HEK293 (cell line): ENCODE measurements around the gene LRIT3.

Experiments used
- CTCF ChIA-PET: fragments of 350-600 bp; formaldehyde crosslinking; extraction: SDS; loops from one replicate; lab custom pipeline; 2021; ENCODE audit warnings: antibody characterized with exemption; lab: Yijun Ruan, JAX
- POLR2A ChIA-PET: fragments of 300-600 bp; formaldehyde crosslinking; extraction: SDS; loops from one replicate; lab custom pipeline; 2020; ENCODE audit warnings: antibody characterized with exemption, inconsistent platforms; lab: Yijun Ruan, JAX
- H3K27ac ChIP-seq: fragments of 200-500 bp; sonication (Bioruptor generic); 2 replicates; pipeline ENCODE4 v1.5.1; 2014; ENCODE audit warnings: low read depth, low read length, control low read depth, inconsistent platforms; ENCODE audit errors: extremely low read depth
- H3K36me3 ChIP-seq, 2 experiments: fragments of 200-500 bp in 1 of 2; sonication (Bioruptor generic) in 1 of 2; 1 replicate in 1 of 2; 2 replicates in 1 of 2; pipeline ENCODE4 v1.5.1; 2014 to 2017; ENCODE audit warnings: inconsistent platforms in 2 of 2, low read length in 2 of 2; ENCODE audit not compliant: control insufficient read depth in 2 of 2, insufficient read depth in 1 of 2
- H3K4me1 ChIP-seq: fragments of 200-500 bp; sonication (Bioruptor generic); 2 replicates; pipeline ENCODE4 v1.5.1; 2014; ENCODE audit warnings: mild to moderate bottlenecking, low read length, inconsistent platforms; ENCODE audit not compliant: control insufficient read depth, insufficient read depth
- H3K4me3 ChIP-seq: 2 replicates; pipeline ENCODE4 v1.5.1; 2011; ENCODE audit warnings: low read depth, mild to moderate bottlenecking, control low read depth, low read length, moderate library complexity
- H3K9me3 ChIP-seq: fragments of 200-500 bp; sonication (Bioruptor generic); 2 replicates; pipeline ENCODE4 v1.5.1; 2014; ENCODE audit warnings: low read depth, low read length, inconsistent platforms; ENCODE audit not compliant: control insufficient read depth, insufficient read depth
- GLIS2 ChIP-seq: fragments of 450-650 bp; formaldehyde crosslinking; IDR thresholded peaks from 2 replicates; pipeline ENCODE4 v1.5.1; 2016; ENCODE audit warnings: missing biosample characterization, missing genetic modification characterization
- IKZF3 ChIP-seq: fragments of 450-650 bp; IDR thresholded peaks from 2 replicates; pipeline ENCODE4 v1.5.0; 2018; ENCODE audit warnings: missing biosample characterization, mild to moderate bottlenecking, missing genetic modification characterization, moderate library complexity
- KLF10 ChIP-seq: fragments of 450-650 bp; IDR thresholded peaks from 2 replicates; pipeline ENCODE4 v1.5.1; 2018; ENCODE audit warnings: missing biosample characterization, mild to moderate bottlenecking, missing genetic modification characterization
- PRDM1 ChIP-seq: fragments of 450-650 bp; formaldehyde crosslinking; IDR thresholded peaks from 2 replicates; pipeline ENCODE4; 2016; ENCODE audit warnings: missing biosample characterization, missing genetic modification characterization
- SCRT1 ChIP-seq: fragments of 450-650 bp; formaldehyde crosslinking; IDR thresholded peaks from 2 replicates; pipeline ENCODE4 v1.5.1; 2016; ENCODE audit warnings: missing biosample characterization, missing genetic modification characterization, borderline replicate concordance
- SP2 ChIP-seq: fragments of 450-650 bp; formaldehyde crosslinking; IDR thresholded peaks from 2 replicates; pipeline ENCODE4 v1.5.1; 2016; ENCODE audit warnings: missing biosample characterization, missing genetic modification characterization
- TCF7L2 ChIP-seq: IDR thresholded peaks from 2 replicates; pipeline ENCODE4 v1.6.1; 2011; ENCODE audit warnings: low read depth, mild to moderate bottlenecking, inconsistent platforms, low read length, moderate library complexity, borderline replicate concordance
- ZBTB20 ChIP-seq: fragments of 450-650 bp; formaldehyde crosslinking; IDR thresholded peaks from 2 replicates; pipeline ENCODE4 v1.5.1; 2016; ENCODE audit warnings: missing biosample characterization, missing genetic modification characterization
- ZBTB8A ChIP-seq: fragments of 450-650 bp; formaldehyde crosslinking; IDR thresholded peaks from 2 replicates; pipeline ENCODE4 v1.5.1; 2016; ENCODE audit warnings: missing biosample characterization, missing genetic modification characterization
- ZFP3 ChIP-seq: fragments of 450-650 bp; formaldehyde crosslinking; IDR thresholded peaks from 2 replicates; pipeline ENCODE4 v1.5.1; 2016; ENCODE audit warnings: low read depth, missing biosample characterization, missing genetic modification characterization
- ZIC2 ChIP-seq: fragments of 450-650 bp; formaldehyde crosslinking; IDR thresholded peaks from 2 replicates; pipeline ENCODE4 v1.5.1; 2016; ENCODE audit warnings: missing biosample characterization, missing genetic modification characterization
- ZNF10 ChIP-seq: fragments of 450-650 bp; formaldehyde crosslinking; IDR thresholded peaks from 2 replicates; pipeline ENCODE4 v1.5.1; 2017; ENCODE audit warnings: missing biosample characterization, missing genetic modification characterization
- ZNF169 ChIP-seq: fragments of 450-650 bp; formaldehyde crosslinking; IDR thresholded peaks from 2 replicates; pipeline ENCODE4 v1.5.1; 2016; ENCODE audit warnings: missing biosample characterization, missing genetic modification characterization
- ZNF174 ChIP-seq: fragments of 450-650 bp; formaldehyde crosslinking; IDR thresholded peaks from 2 replicates; pipeline ENCODE4 v1.5.0; 2017; ENCODE audit warnings: missing biosample characterization, mild to moderate bottlenecking, missing genetic modification characterization
- ZNF175 ChIP-seq: fragments of 450-650 bp; formaldehyde crosslinking; IDR thresholded peaks from 2 replicates; pipeline ENCODE4 v1.5.1; 2016; ENCODE audit warnings: missing biosample characterization, missing genetic modification characterization
- ZNF19 ChIP-seq: fragments of 450-650 bp; formaldehyde crosslinking; IDR thresholded peaks from 2 replicates; pipeline ENCODE4; 2016; ENCODE audit warnings: missing biosample characterization, missing genetic modification characterization, low read depth
- ZNF202 ChIP-seq: fragments of 450-650 bp; formaldehyde crosslinking; IDR thresholded peaks from 2 replicates; pipeline ENCODE4 v1.5.1; 2016; ENCODE audit warnings: missing biosample characterization, missing genetic modification characterization, borderline replicate concordance
- ZNF221 ChIP-seq: fragments of 450-650 bp; formaldehyde crosslinking; IDR thresholded peaks from 2 replicates; pipeline ENCODE4 v1.5.1; 2017; ENCODE audit warnings: missing biosample characterization, missing genetic modification characterization, borderline replicate concordance
- ZNF292 ChIP-seq: fragments of 450-650 bp; formaldehyde crosslinking; IDR thresholded peaks from 2 replicates; pipeline ENCODE4 v1.5.1; 2016; ENCODE audit warnings: low read depth, missing biosample characterization, missing genetic modification characterization, borderline replicate concordance
- ZNF433 ChIP-seq: fragments of 450-650 bp; formaldehyde crosslinking; IDR thresholded peaks from 2 replicates; pipeline ENCODE4 v1.5.1; 2016; ENCODE audit warnings: missing biosample characterization, missing genetic modification characterization, low read depth
- ZNF514 ChIP-seq: fragments of 450-650 bp; formaldehyde crosslinking; IDR thresholded peaks from 2 replicates; pipeline ENCODE4 v1.5.1; 2016; ENCODE audit warnings: missing biosample characterization, missing genetic modification characterization
- ZNF530 ChIP-seq: fragments of 450-650 bp; formaldehyde crosslinking; IDR thresholded peaks from 2 replicates; pipeline ENCODE4 v1.5.1; 2016; ENCODE audit warnings: low read depth, missing biosample characterization, missing genetic modification characterization
- ZNF621 ChIP-seq: fragments of 450-650 bp; formaldehyde crosslinking; IDR thresholded peaks from 2 replicates; pipeline ENCODE4 v1.5.1; 2017; ENCODE audit warnings: missing biosample characterization, missing genetic modification characterization
- ZNF785 ChIP-seq: fragments of 450-650 bp; formaldehyde crosslinking; IDR thresholded peaks from 2 replicates; pipeline ENCODE4 v1.5.1; 2016; ENCODE audit warnings: missing biosample characterization, missing genetic modification characterization
- ZNF830 ChIP-seq: fragments of 450-650 bp; IDR thresholded peaks from 2 replicates; pipeline ENCODE4 v1.5.0; 2018; ENCODE audit warnings: missing biosample characterization, missing genetic modification characterization, low read depth, mild to moderate bottlenecking, moderate library complexity
- ZSCAN23 ChIP-seq: fragments of 450-650 bp; formaldehyde crosslinking; IDR thresholded peaks from 2 replicates; pipeline ENCODE4 v1.5.1; 2016; ENCODE audit warnings: missing biosample characterization, missing genetic modification characterization
- TF ChIP-seq, protein P1 (sequence below): fragments of 450-650 bp; formaldehyde crosslinking; optimal IDR thresholded peaks from 2 replicates; pipeline ENCODE3; 2016; ENCODE audit warnings: missing biosample characterization, mild to moderate bottlenecking, missing genetic modification characterization
- TF ChIP-seq, protein P2 (sequence below): fragments of 450-650 bp; formaldehyde crosslinking; IDR thresholded peaks from 2 replicates; pipeline ENCODE4 v1.5.1; 2016; ENCODE audit warnings: missing biosample characterization, missing genetic modification characterization
- TF ChIP-seq, protein P3 (sequence below): fragments of 450-650 bp; formaldehyde crosslinking; IDR thresholded peaks from 2 replicates; pipeline ENCODE4 v1.5.1; 2016; ENCODE audit warnings: missing biosample characterization, missing genetic modification characterization
- TF ChIP-seq, protein P4 (sequence below): fragments of 450-650 bp; formaldehyde crosslinking; IDR thresholded peaks from 2 replicates; pipeline ENCODE4 v1.5.1; 2016; ENCODE audit warnings: missing biosample characterization, missing genetic modification characterization, low read depth

The LRIT3 gene

DNA sequence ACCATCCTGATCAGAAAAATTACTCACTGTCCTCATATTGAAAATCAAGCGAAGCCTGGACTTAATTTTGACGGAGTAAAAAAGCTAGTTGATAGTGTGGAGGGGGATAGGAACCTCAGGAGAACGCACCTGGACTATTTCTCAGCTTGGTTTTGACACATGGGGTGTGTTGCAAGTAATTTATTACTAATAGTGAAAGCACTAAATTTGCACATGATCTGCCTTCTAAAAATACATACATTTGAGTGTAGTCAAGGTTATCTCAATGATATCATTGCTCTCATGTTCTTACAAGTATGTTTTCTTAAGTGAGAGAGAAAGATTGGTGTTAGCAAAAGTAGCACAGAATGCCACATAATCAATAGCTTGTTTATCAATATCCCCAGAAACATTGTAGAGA lies 29.5 kb downstream of the LRIT3 start:
- no peak for TF ChIP-seq ZNF530
- TF ChIP-seq SP2 (tag by site-specific recombination): no peak
- TF ChIP-seq ZNF785: no peak
- no peak for TF ChIP-seq KLF10
- TF ChIP-seq IKZF3: no peak
- TF ChIP-seq, protein P1, sequence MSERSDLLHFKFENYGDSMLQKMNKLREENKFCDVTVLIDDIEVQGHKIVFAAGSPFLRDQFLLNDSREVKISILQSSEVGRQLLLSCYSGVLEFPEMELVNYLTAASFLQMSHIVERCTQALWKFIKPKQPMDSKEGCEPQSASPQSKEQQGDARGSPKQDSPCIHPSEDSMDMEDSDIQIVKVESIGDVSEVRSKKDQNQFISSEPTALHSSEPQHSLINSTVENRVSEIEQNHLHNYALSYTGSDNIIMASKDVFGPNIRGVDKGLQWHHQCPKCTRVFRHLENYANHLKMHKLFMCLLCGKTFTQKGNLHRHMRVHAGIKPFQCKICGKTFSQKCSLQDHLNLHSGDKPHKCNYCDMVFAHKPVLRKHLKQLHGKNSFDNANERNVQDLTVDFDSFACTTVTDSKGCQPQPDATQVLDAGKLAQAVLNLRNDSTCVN (tag by site-specific recombination): no peak
- TF ChIP-seq, all 188 proteins: peak for 0
- H3K27ac ChIP-seq: no peak overlapping the region
- no peaks in the 10 kb centered on the region for H3K36me3 ChIP-seq
- ChIA-PET CTCF (interaction anchor here (1.3 kb wide), 1 partner anchor 26 kb away, joined by 4 read pairs; no protein-coding TSS in a partner anchor), POLR2A (no interaction called here)
- H3K4me3 ChIP-seq: no peak overlapping the region
- no peaks in the 10 kb centered on the region; the same call in 1 of the 2 replicates for H3K4me1 ChIP-seq
- no peaks in the 10 kb centered on the region for H3K9me3 ChIP-seq

DNA sequence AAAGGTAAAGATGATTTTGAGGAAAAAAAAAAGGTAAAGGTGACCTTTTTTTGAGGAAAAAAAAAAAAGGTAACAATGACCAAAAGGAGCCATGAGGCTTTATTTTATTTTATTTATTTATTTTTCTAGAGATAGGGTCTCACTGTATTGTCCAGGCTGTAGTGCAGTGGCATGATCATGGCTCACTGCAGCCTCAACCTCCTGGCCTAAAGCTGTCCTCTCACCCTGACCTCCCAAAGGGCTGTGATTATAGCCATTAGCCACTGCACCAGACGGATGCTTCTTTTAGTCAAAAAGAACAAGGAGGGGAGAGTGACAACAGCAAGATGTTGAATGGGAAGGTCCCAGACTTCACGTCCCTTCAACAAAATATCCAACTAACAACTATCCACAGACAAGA lies 30.4 kb downstream of the LRIT3 start:
- CTCF ChIA-PET: no interaction called here
- H3K9me3 ChIP-seq: no peaks in the 10 kb centered on the region
- H3K36me3 ChIP-seq: no peaks in the 10 kb centered on the region
- POLR2A ChIA-PET: no interaction called here
- H3K4me3 ChIP-seq: no peak overlapping the region
- no peak for TF ChIP-seq ZNF433
- no peak for TF ChIP-seq ZNF202
- TF ChIP-seq ZNF621 (tag by site-specific recombination): no peak
- no peak for TF ChIP-seq ZBTB20 (tag by site-specific recombination)
- no peak for TF ChIP-seq TCF7L2
- H3K4me1 ChIP-seq: no peaks in the 10 kb centered on the region; the same call in 1 of the 2 replicates
- no peak overlapping the region for H3K27ac ChIP-seq

DNA sequence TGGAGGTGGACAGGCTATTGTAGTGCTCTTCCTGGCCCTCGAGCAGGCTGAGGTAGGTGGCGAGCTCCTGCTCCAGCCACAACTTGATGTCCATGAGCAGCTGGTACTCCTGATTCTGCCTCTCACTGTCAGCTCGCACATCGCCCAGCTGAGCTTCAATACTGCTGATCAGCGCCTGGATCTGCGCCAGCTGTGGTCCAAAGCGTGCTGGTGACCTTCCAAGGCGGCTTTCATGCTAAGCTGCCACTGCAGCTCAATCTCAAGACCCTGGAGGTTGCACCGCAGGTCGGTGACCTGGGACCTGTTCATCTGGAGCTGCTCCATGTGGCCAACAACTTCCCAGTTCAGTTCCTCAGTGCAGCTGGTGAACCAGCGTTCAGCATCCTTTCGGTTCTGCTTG lies 31.2 kb downstream of the LRIT3 start:
- TF ChIP-seq ZNF19 (tag by site-specific recombination): no peak
- TF ChIP-seq ZBTB8A (tag by site-specific recombination): no peak
- TF ChIP-seq, protein P2, sequence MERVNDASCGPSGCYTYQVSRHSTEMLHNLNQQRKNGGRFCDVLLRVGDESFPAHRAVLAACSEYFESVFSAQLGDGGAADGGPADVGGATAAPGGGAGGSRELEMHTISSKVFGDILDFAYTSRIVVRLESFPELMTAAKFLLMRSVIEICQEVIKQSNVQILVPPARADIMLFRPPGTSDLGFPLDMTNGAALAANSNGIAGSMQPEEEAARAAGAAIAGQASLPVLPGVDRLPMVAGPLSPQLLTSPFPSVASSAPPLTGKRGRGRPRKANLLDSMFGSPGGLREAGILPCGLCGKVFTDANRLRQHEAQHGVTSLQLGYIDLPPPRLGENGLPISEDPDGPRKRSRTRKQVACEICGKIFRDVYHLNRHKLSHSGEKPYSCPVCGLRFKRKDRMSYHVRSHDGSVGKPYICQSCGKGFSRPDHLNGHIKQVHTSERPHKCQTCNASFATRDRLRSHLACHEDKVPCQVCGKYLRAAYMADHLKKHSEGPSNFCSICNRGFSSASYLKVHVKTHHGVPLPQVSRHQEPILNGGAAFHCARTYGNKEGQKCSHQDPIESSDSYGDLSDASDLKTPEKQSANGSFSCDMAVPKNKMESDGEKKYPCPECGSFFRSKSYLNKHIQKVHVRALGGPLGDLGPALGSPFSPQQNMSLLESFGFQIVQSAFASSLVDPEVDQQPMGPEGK: no peak
- no peak for TF ChIP-seq ZNF830 (tag by site-specific recombination)
- TF ChIP-seq ZNF174 (tag by site-specific recombination): no peak
- TF ChIP-seq ZNF514: no peak
- no peak for TF ChIP-seq ZIC2 (tag by site-specific recombination)
- TF ChIP-seq, protein P3, sequence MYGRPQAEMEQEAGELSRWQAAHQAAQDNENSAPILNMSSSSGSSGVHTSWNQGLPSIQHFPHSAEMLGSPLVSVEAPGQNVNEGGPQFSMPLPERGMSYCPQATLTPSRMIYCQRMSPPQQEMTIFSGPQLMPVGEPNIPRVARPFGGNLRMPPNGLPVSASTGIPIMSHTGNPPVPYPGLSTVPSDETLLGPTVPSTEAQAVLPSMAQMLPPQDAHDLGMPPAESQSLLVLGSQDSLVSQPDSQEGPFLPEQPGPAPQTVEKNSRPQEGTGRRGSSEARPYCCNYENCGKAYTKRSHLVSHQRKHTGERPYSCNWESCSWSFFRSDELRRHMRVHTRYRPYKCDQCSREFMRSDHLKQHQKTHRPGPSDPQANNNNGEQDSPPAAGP: no peak
- TF ChIP-seq ZNF10: no peak
- TF ChIP-seq, protein P4, sequence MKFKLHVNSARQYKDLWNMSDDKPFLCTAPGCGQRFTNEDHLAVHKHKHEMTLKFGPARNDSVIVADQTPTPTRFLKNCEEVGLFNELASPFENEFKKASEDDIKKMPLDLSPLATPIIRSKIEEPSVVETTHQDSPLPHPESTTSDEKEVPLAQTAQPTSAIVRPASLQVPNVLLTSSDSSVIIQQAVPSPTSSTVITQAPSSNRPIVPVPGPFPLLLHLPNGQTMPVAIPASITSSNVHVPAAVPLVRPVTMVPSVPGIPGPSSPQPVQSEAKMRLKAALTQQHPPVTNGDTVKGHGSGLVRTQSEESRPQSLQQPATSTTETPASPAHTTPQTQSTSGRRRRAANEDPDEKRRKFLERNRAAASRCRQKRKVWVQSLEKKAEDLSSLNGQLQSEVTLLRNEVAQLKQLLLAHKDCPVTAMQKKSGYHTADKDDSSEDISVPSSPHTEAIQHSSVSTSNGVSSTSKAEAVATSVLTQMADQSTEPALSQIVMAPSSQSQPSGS (tag by site-specific recombination): no peak
- no peak for TF ChIP-seq ZNF175
- TF ChIP-seq ZFP3 (tag by site-specific recombination): no peak
- TF ChIP-seq ZNF169: no peak
- no peak for TF ChIP-seq ZNF221 (tag by site-specific recombination)
- no peak for TF ChIP-seq GLIS2
- no peak for TF ChIP-seq ZNF292 (tag by site-specific recombination)
- TF ChIP-seq ZSCAN23 (tag by site-specific recombination): no peak
- no peak for TF ChIP-seq PRDM1
- TF ChIP-seq SCRT1: no peak
- CTCF ChIA-PET: no interaction called here
- POLR2A ChIA-PET: no interaction called here
- H3K4me3 ChIP-seq: no peak overlapping the region
- no peaks in the 10 kb centered on the region for H3K9me3 ChIP-seq
- no peak overlapping the region for H3K27ac ChIP-seq
- no peaks in the 10 kb centered on the region for H3K36me3 ChIP-seq
- H3K4me1 ChIP-seq: no peaks in the 10 kb centered on the region
